HPDE6-E6E7 (cell line): ENCODE data around the gene ATXN7L3.

Experiments
- DNase-seq: peaks from one replicate; pipeline ENCODE4 v3.0.0; 2011; ENCODE audit warnings: missing footprints; ENCODE audit errors: extremely low spot score

ATXN7L3 gene

DNA sequence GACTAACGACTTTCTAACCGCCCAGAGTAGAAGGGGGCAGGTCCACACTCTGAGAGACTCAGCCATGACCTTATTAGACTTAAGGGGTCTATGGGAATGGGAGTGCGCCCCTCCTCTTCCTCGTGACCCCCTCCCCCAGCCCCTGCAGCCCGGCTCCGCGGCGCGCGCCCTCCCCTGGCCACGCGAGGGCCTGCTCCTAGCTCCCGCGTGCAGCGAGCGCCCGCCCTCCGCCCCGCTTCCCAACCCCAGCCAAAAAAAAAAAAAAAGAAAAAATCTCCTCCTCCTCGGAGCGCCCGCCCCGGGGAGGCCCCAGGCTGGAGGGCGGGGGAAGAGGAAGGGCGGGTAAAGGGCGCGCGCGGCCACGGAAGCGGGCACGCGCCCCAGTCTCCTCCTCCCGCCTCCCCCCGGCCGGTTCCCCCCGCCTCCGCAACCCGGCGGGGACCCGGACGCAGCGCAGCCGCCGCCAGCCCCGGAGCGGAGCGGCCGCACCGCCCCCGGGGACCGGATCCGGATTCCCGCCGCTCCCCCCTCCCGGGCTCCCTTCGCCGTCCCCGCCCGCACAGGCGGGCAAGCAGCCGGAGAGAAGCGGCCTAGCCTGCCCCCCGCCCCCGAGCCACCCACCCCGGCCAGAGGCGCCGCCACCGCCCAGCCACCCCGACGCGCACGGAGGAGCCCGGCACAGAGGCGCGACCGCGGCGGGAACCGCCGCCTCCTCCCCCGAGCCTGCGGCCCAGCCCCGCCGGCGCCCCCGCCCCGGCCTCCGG, 18.8 kb upstream of the ATXN7L3 start:
- peak; percentile 63 for DNase-seq

DNA sequence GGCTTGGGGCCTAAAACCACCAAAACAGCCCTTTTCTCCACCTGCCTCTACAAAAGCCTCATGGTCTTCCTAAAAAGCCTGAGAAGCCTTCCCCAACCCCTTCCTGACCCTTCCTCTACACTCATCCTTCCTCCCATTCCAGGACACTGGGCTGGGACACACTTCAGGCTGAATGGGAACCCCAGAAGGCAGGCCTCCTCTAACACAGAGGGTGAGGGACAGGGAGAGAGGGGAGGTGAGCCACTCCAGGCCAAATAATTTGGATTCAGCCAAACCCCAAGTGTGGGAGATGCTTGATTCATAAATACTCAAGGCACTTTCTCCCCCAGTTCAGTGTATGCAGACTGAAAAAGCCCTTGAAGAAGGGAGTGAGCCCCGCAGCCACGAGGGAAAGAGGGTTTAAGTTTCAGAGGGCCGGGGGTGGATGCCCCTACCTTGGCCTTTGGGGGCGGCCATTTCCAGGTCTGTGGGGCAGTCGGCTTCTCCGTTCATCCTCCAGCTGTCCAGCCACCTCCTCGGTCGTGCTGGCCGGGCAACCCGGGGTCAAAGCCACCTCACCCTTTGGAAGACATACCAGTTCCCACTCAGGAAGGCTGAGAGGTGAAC, 18.2 kb upstream of the ATXN7L3 start:
- no peak for DNase-seq

DNA sequence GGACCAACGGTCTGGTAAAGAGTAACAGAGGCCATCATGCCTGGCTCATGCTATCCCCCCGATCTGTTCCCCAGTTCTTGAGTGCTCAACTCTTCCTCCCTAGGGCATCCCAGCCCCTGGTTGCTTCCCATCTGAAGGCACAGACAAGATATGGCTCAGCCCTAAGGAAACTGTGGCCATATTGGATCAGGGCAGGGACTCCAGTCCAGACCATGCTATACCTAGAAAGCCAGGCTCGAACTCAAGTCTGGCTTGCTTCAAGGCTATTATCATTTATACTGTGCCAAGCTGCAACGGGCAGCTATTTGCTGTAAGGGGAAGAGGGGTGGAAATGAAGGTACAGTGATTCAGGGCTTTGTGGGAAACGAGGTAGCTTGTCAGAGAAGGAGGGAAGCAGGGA, 17.0 kb upstream of the ATXN7L3 start:
- no peak for DNase-seq

DNA sequence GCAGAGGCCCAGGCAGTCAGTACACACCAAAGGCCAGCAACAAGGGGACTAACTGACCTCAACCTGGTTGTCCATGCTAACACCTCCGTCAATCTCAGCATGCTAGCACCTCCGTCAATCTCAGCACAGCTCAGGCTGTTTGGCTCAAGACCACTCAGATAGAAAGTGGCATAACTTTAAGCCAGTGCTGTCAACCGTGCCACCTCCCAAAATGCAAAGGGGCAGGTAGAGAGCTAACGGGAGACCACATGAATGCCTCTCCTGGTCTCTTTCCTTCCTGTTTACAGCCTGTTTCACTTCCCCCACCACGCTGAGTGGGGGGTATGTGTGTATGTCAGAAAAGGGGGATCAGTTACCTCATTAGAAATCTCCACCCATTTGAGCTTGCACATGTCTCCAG, 16.5 kb upstream of the ATXN7L3 start:
- no peak for DNase-seq

DNA sequence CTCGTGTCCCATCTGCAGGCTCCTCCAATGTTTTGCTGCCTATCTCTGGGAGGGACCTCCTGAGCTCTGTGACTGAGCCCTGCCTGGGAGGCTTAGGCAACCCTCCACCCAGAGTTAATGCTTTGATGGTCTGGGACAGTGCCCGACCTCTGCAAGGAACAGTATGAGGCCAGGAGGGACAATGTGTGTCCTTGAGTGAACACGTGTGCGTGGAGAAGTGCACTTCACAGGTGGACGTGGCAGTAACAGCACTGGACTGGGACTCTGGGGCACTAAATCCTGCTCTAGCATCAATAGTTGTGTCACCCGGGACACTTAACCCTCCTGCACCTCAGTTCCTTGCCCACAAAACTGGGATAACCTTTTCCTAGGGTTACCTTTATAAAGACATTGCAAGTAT, 15.2 kb upstream of the ATXN7L3 start:
- DNase-seq = no peak

DNA sequence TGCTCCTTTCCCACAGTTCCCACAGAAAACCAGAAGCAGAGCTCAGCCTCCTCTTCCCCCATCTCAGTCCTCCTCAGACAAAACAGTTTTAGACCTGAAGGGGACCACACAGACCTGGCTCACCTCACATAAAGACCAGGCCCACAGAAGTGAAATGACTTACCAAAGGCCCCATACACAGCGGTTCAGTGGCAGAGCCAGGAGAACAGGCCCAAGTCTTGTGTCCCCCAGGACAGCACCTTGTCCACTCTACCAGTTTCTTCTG, 14.5 kb upstream of the ATXN7L3 start:
- no peak for DNase-seq

DNA sequence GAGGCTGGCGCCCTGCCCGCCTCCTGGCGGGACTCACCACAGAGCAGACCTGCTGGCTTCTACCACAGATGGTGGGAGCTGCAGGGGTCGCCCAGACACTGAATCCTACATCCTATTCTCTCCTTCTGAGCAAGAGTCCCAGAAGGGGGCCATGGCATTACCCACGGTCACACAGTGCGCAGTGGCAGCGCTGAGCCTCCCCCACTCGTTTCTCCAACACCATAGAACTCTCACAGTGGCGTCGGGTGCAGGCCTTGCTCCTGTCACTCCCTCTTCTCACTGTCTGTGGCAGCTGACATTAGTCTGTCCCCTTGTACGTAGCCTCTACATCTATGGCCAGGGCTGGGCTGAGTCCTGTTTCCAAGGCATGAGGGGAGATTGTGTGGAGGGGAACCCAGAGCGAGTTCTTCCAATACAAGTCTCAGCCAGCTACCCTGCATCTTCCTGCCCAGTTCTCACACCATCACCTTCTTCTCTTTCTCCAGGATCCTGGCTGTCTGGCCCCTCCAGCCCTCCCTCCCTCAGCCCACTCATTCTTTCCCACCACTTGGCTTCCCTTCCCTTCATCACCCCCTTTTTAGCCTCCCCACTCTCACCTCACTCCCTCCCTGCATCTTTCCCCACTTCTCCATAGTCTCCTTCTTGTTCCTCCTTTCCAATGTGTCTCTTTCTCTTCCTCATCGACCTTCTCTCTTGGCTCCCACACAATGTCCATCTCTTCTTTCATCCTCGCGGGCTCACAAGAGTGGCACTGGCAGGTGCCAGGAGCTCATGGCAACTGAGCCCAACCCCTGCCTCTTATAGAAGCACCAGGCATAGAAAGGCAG, 13.9 kb upstream of the ATXN7L3 start:
- DNase-seq = no peak

DNA sequence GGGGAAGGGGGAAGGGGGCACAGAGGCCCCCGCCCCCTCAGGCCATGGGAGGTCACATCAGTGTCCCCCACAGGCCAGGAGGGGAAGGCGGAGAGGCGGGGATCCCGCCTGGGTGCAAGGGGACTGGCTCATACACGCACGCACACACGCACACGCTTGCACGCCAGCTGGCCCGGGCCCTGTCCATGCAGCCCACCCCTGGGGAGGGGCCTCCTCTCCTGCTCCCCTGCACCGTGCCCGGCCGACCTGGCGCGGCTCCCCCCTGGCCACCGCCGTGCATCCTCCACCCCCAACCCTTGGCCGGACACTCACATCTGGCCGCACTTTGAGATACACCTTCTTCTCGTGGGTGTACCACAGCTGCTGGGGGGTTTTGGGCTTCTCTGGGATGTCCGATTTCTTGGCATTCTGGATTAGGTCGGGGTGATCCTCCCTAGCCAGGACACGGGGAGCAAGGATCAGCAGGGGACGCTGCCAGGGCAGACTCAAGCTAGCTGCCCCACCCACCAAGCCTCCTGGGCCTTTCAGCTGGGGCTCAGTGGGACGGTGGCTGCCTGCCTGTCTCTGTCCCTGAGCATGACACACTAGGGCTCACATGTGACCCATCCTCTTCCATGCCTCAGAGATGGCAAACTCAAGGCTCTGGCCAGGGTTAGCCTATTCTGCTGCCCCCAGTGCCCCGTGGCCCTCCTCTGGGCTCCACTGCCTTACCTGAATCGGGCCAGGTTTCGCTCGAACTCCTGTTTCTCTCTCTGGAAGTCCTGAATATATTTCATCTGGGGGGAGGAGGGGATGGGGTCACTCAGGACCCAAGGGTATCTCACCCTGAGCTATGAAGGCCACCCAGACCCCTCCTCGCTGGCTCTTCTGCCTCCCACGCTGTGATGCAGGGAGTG, 13.1 kb upstream of the ATXN7L3 start:
- DNase-seq = no peak

DNA sequence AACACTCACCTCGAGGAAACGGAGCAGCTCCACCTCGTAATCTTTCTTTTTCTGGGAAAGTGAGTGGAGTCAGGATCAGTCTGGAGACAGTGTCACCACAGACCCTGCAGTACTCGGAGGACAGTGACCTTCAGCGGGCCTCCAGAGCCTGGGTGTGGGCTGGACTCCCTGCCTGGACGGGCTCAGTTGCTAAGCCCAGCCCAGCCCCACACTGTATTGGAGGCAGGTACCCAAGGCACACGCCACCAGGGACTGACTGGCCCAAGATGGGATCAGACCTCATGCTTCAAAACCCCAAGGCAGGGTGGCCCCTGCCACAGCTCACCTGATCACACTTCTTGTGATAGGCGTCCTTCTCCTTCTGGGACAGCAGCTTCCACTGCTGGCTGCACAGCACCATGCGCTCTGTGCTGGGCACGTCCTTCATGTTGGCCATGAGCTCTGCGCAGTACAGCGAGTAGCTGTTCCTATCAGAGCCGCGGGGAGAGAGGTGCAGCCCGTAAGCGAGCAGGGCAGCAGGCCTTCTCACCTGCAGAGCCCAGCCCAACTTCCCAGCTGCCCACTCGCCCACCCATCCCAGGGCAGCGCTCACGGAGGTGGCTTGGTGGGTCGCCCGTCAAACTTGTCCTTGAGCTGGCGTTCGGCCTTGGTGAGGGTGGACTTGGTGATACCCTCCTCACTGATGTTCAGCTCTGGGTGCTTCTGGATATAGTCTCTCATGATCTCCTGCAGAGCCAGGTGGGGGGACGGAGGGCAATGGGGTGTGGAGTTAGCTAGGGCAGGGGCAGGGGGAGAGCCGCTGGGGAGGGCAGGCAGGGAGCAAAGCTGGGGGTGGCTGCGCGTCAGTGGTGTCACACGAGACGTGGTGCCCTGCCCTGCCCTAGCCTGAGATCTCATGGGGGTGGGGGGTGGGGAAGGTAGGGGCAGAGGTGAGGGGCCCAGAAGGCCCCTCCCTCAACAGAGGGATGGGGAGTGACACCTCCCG, 11.9 kb upstream of the ATXN7L3 start:
- DNase-seq = no peak

DNA sequence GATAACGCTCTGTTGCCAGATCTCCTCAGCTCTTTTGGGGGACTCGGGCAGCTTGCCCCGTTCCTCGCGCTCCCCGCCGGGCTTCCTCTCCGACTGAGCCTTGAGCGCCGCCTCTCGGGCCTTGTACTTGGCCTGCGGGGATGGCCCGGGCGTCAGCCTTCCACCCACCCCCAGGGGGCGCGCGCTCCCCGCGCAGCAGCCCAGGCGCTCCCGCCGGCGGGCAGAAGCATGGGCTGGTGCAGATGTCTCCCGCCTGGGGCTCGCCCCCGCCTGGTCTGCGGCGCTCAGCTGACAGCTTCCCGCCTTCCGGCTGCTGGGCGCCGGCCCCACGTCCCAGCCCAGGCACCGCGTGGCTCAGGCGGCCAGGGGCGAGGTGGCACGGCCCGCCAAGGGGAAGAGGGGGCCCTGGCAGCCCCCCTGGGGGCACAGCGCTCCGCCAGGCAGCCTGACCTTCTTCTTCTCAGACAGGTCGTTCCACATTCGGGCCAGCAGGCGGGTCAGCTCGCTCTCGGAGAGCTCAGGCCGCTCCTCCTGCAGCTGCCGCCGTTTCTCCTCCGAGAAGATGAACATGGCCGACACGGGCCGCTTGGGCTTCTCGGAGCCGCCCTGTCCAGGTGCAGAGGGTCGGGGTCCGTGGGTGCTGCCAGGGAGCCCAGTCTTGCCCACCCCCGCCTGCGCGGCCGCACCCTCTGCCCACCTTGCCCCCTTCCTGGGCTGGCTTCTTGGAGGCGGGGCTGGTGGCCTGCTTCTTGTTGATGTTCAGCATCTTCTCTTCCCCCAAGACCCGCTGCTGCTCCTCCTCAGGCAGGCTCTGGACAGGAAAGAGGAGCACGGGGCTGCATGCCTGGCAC, 10.9 kb upstream of the ATXN7L3 start:
- DNase-seq = no peak

DNA sequence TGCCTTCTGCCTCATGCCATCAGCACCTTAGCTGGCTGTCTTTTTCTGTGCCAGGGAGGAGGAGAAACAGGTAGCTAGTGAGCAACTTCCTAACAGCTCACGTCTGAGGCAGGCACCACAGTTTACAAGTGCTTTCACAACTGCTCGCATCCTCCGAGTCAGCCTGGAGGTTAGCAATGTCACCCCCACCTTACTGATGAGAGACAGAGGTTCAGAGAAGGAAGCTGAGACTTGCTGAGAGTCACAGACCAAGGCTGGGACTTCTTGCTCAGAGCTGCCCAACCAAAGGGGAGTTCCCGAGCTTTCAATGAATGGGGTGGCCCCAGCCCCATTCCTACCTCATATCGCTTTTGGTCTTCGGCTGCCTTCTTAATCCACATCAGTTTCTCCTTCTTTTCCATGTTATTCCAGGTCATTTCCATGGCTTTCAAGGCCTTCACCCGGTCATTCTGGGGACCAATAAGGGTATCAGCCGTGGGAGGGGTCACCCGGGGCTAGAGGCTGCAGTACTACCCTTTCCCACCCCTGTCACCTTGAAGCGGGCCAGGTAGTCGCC, 10.2 kb upstream of the ATXN7L3 start:
- DNase-seq = no peak

DNA sequence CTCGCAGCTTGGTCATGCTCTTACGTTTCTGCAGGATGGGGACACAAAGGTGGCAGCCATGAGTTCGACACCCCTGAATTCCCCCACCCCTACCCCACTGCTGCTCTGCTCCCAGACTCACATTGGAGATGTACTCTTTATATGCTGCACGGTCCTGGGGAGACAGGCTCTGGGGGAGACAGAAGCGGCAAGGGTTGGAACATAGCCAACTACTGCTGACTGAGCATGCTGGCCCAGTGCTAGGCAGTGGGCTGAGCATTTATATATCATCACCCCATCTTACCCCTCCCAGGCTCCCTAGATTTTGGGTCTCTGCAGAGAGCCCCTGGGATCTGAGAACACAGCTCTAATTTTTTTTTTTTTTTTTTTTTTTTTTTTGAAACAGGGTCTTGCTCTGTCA, 8.1 kb upstream of the ATXN7L3 start:
- DNase-seq = no peak

DNA sequence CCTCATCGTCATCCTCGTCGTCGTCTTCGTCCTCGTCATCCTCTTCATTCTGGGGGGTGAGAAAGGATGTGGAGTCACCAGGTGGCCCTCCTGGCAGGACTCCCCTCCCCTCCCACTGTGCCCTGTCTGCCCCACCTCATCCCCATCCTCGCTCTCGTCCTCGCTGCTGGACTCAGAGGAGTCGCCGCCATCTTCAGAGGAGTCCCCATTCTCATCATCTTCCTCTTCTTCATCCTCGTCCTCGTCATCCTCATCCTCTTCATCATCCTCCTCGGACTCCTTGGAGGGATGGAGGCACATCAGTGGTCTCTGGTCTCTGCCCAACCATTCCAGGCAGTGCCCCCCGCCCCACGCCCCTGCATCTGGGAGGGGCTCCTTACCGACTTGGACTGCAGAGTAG, 7.6 kb upstream of the ATXN7L3 start:
- no peak for DNase-seq

DNA sequence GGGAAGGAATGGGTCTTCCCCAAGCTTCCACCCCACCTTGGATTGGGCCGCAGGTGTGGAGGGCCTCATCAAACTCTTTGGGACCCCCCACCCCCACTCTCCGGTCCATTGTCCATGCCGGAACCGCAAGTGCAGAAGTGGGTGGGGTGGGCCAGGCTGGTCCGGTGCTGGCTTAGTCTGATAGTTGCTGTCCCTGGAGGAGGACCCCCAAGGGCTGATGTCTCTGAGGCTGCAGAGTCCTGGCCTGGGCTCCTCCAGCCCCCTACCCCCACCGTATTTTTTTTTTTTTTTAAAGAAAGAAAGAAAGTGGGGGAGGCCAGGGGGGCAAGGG, 7.1 kb upstream of the ATXN7L3 start:
- DNase-seq = no peak

DNA sequence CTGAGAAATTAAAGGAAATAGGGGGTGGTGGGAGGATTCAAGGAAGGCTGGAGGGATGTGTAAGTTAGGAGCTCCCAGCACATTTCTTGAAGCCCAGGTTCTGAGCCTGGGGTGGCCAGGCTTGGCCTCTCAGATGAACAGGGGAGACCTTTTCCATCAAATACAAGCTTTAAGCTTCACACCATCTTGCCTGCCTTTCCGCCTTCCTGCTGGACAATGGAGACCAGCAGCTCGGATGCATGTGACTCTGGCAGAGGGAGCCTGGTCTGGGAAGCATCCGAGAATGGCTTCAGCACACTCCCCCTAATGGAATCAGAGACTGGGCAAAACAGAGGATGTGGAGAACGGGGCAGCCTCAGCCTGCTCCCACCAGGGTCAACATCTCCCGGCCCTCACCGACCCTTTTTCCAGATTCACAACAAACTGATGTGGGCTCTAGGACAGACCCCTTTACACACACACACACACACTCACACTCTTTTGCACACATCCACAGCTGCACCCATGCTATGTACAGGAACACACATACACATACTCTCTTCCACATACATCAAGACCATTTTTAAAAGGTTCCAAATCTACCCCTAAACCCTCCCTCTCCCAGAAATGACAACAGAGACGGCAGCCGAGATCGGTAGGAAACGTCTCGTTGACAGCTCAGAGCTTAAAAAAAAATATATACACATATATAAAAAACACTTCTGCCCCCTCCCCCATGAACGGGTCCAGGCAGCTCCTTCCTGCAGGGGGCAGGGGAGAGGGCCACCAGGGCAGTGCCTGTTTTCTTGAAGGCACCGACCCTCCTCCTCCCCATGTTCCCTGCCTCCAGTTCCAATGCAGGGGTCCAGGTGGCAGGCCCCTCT, 6.5 kb upstream of the ATXN7L3 start:
- DNase-seq = no peak

DNA sequence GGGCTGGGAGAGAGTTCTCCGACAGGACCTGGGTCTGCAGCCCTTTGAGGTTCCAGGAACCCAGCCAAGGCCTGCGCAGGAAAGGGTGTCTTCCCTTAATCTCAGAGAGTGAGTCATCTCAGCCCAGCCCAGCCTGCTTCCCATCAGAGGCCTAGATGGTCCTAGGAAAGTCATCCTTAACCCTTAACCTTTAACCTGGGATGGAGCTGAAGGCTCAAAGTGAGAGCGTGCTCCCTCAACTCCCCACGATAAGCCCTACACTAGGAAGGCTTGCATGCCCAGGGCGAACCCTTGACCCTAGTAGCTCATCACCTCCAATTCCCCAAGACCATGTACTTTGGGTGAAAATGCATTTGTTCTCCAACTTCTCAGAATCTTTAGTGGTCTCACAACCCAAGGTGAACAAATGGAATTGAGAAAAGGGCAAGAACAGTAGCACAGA, 4.8 kb upstream of the ATXN7L3 start:
- no peak for DNase-seq

DNA sequence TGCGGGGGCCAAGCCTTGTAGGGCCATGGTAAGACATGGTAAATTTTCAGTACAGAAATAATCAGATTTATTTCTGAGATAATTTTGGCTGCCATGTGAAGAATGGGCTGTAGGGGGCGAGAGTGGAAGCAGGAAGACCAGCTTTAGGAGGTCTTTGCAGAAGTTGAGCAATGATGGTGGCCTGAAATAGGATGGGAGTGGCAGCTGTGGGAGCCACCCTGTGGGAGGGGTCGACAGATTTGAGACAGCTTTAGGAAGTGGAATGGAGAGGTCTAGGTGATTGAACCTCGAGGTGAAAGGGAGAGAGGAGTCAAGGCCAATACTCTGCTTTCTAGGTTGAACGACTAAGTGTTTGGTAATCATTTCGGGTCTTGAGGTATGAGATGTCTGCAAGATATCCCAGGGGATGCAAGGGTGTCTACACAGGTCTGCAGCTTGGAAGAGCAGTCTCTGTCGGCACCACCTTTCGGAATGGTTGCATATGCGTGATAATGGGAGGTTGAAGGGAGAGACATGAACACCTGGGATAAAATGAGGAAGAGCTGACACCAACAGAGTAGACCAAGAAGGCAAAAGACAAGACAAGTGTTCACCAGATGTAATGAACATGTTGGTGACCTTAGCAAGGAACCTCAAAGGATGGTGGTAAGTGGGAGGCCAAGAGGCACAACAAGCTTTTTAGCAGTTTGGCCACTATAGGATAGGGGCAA, 4.2 kb upstream of the ATXN7L3 start:
- no peak for DNase-seq

DNA sequence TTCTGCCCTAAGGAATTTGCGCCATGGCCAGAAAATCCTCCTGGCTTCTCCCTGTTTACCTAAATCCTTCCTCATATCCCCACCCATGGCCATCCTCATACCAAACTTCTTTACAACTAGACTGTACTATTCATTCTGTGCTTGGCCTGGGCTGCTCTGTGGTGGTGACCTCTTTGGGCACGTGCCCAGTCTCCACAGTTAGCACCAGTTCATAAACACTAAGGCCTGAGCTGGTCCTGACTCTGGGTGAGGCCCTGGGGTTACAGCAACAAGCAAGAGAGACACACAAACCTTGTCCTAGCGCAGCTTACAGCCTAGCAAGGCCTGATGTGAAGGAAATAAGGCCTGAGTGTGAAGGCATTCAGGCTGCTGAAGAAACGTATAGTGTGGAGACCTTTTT, 3.1 kb upstream of the ATXN7L3 start:
- DNase-seq = no peak
